PFSK-1 (cell line): ENCODE measurements around the gene WNT5A.

Experiments used
- FOXP2 ChIP-seq: optimal IDR thresholded peaks from 2 replicates; pipeline ENCODE3; 2011; ENCODE audit warnings: borderline replicate concordance, control low read depth, inconsistent platforms; ENCODE audit not compliant: insufficient read depth; ENCODE audit errors: extremely low read length, extremely low read depth
- POLR2AphosphoS5 ChIP-seq: IDR thresholded peaks from 2 replicates; pipeline ENCODE4 v1.6.1; 2012; ENCODE audit warnings: low read depth, mild to moderate bottlenecking, control low read depth, low read length, moderate library complexity
- REST ChIP-seq, 2 experiments: IDR thresholded peaks; 2 replicates each; pipeline versions ENCODE4 v1.6.1 to v1.8.0; 2011 to 2012; ENCODE audit warnings: low read depth in 2 of 2, low read length in 2 of 2, control low read depth in 1 of 2, inconsistent platforms in 1 of 2, mild to moderate bottlenecking in 1 of 2, moderate library complexity in 1 of 2; ENCODE audit not compliant: insufficient read depth in 1 of 2
- SIN3A ChIP-seq: IDR thresholded peaks from 2 replicates; pipeline ENCODE4 v1.6.1; 2012; ENCODE audit warnings: mild to moderate bottlenecking, low read length, moderate library complexity, borderline replicate concordance; ENCODE audit not compliant: insufficient read depth
- TAF1 ChIP-seq: IDR thresholded peaks from 2 replicates; pipeline ENCODE4 v1.6.1; 2012; ENCODE audit warnings: low read length, control low read depth, borderline replicate concordance; ENCODE audit not compliant: insufficient read depth

WNT5A gene

GRCh38 chr3:55526332-55527030 is 39.4 kb upstream of the WNT5A start:
- TF ChIP-seq SIN3A: no peak
- no peak for TF ChIP-seq POLR2AphosphoS5

GRCh38 chr3:55525436-55525835 is 38.3 kb upstream of the WNT5A start:
- TF ChIP-seq SIN3A (no peak), POLR2AphosphoS5 (no peak), REST (IDR thresholded peaks at IDR 0.05; ENCODE audit: insufficient read depth in 1 of 2, low read depth in 2 of 2, low read length in 2 of 2) (no peak), TAF1 (no peak), FOXP2 (no peak)

GRCh38 chr3:55524565-55525244 is 37.6 kb upstream of the WNT5A start:
- TF ChIP-seq FOXP2 (no peak), REST (IDR thresholded peaks at IDR 0.05; ENCODE audit: insufficient read depth in 1 of 2, low read depth in 2 of 2, low read length in 2 of 2) (no peak), SIN3A (no peak), TAF1 (no peak), POLR2AphosphoS5 (no peak)

GRCh38 chr3:55523471-55523870 is 36.4 kb upstream of the WNT5A start:
- TF ChIP-seq FOXP2 (no peak), REST (IDR thresholded peaks at IDR 0.05; ENCODE audit: insufficient read depth in 1 of 2, low read depth in 2 of 2, low read length in 2 of 2) (no peak), SIN3A (no peak), TAF1 (no peak), POLR2AphosphoS5 (no peak)

- TF ChIP-seq POLR2AphosphoS5: no peak
- no peak for TF ChIP-seq TAF1
- TF ChIP-seq REST (IDR thresholded peaks at IDR 0.05; ENCODE audit: insufficient read depth in 1 of 2, low read depth in 2 of 2, low read length in 2 of 2): no peak
- no peak for TF ChIP-seq FOXP2
- no peak for TF ChIP-seq SIN3A
Measured at GRCh38 chr3:55521738-55522421, 34.8 kb upstream of the WNT5A start.
